ENCODE data around the gene NOP9.
A peak's percentile ranks its signal among the peaks of the same experiment; 100 is the strongest.

Gene NOP9

GRCh38 chr14:24263848-24264247 lies 35.8 kb upstream of the NOP9 start:
- DNase-seq = no peak

GRCh38 chr14:24264298-24264697 lies 35.4 kb upstream of the NOP9 start:
- DNase-seq = no peak

GRCh38 chr14:24266344-24267244 lies 33.1 kb upstream of the NOP9 start:
- no peak for DNase-seq

GRCh38 chr14:24267516-24267915 lies 32.1 kb upstream of the NOP9 start:
- no peak for DNase-seq

- no peak for DNase-seq
Observed at GRCh38 chr14:24268225-24268624, 31.4 kb upstream of the NOP9 start.

GRCh38 chr14:24269368-24269767 lies 30.3 kb upstream of the NOP9 start:
- DNase-seq = no peak

GRCh38 chr14:24269910-24270536 lies 29.6 kb upstream of the NOP9 start:
- no peak for DNase-seq

- DNase-seq = no peak
Observed at GRCh38 chr14:24270537-24271133, 29.0 kb upstream of the NOP9 start.

- peak; percentile 96 for DNase-seq
Observed at GRCh38 chr14:24271134-24271833, 28.4 kb upstream of the NOP9 start, which contains the start of gene RABGGTA. Gene RABGGTA (minus strand): TSS chr14:24271597. CDS start chr14:24271115, 482 bp downstream.

- DNase-seq = no peak
Observed at GRCh38 chr14:24271834-24272263, 27.8 kb upstream of the NOP9 start.

- no peak for DNase-seq
Observed at GRCh38 chr14:24272467-24272866, 27.2 kb upstream of the NOP9 start.

GRCh38 chr14:24273422-24273998 lies 26.1 kb upstream of the NOP9 start:
- DNase-seq = no peak

GRCh38 chr14:24274101-24274543 lies 25.5 kb upstream of the NOP9 start:
- peak; percentile 76 for DNase-seq

GRCh38 chr14:24277071-24277470 lies 22.6 kb upstream of the NOP9 start:
- DNase-seq = no peak

- DNase-seq = no peak
Observed at GRCh38 chr14:24277606-24278321, 21.9 kb upstream of the NOP9 start.

- no peak for DNase-seq
Observed at GRCh38 chr14:24278424-24278823, 21.2 kb upstream of the NOP9 start.

- peak; percentile 80 for DNase-seq
Observed at GRCh38 chr14:24279301-24280186, 20.1 kb upstream of the NOP9 start.

GRCh38 chr14:24280797-24281460 lies 18.7 kb upstream of the NOP9 start:
- DNase-seq = no peak

- no peak for DNase-seq
Observed at GRCh38 chr14:24281636-24282035, 18.0 kb upstream of the NOP9 start.

- no peak for DNase-seq
Observed at GRCh38 chr14:24282736-24283135, 16.9 kb upstream of the NOP9 start.

Data from activated effector memory CD4-positive, alpha-beta T cell treated with anti-CD3 and anti-CD28 coated beads, Interleukin-2, amount 50 U/mL, for 16 hours (primary cell).